ENCODE measurements around the gene CDH12.
"Not testable (repeated sequence)": the region's sequence is repeated elsewhere in the genome, so short reads cannot be mapped to it uniquely, and the experiment has no call there.

- TF ChIP-seq POLR2AphosphoS5 (IDR thresholded peaks at IDR 0.05; ENCODE audit: insufficient read depth in 1 of 2, low read depth in 1 of 2); POLR2A (IDR thresholded peaks at IDR 0.05); CTCF (IDR thresholded peaks at IDR 0.05): not testable (repeated sequence)
Observed at GRCh38 chr5:22213703-22214495, 639.2 kb downstream of the CDH12 start.

Measured in vagina (tissue), 2 donors.